GM23248 (cell line): ENCODE results near the gene CTDSP1.

Experiments
- EZH2 ChIP-seq: fragments of 200-600 bp; sonication (generic); IDR thresholded peaks from 2 replicates; pipeline ENCODE4 v1.6.1; 2018; ENCODE audit warnings: antibody characterized with exemption, mild to moderate bottlenecking; ENCODE audit not compliant: insufficient read depth, poor library complexity, severe bottlenecking
- EZH2phosphoT487 ChIP-seq: fragments of 200-600 bp; sonication (generic); IDR thresholded peaks from 2 replicates; pipeline ENCODE4 v1.6.1; 2018; ENCODE audit warnings: antibody characterized with exemption, moderate library complexity, mild to moderate bottlenecking, low read depth; ENCODE audit not compliant: insufficient read depth

- TF ChIP-seq EZH2phosphoT487: no peak
- TF ChIP-seq EZH2: no peak
Observed at GRCh38 chr2:218395826-218396687, 3.6 kb upstream of the CTDSP1 start.
